Naive thymus-derived CD4-positive, alpha-beta T cell (primary cell): Measurements from ENCODE around the gene ALOXE3. TPM values are rescaled to one million over a fixed set of nuclear protein-coding genes. Genes with fewer than 3 reads are reported as not detected.
"Not testable (repeated sequence)": the region's sequence is repeated elsewhere in the genome, so short reads cannot be mapped to it uniquely, and the experiment has no call there.

Source experiments
- ATAC-seq: fragments of 150-1000 bp; cut with Tn5 transposase; 2 replicates; pipeline ENCODE4 v1.10.0; 2021; ENCODE audit warnings: mild to moderate bottlenecking, moderate library complexity
- CTCF ChIA-PET: fragments of 350-600 bp; sonication (Branson Sonifier 250); formaldehyde crosslinking; loops from one replicate; lab custom pipeline; 2021; ENCODE audit warnings: antibody characterized with exemption; lab: Charles Lee
- POLR2A ChIA-PET: fragments of 350-600 bp; sonication (Branson Sonifier 250); formaldehyde crosslinking; loops from one replicate; lab custom pipeline; 2021; ENCODE audit warnings: antibody characterized with exemption, inconsistent platforms; lab: Charles Lee
- DNase-seq, 9 donors: peaks; one replicate each; pipeline versions ENCODE4 v3.0.0 to v3.0.0-alpha.2; 2020 to 2022; ENCODE audit warnings: mixed read lengths in 1 of 9
- H3K27ac ChIP-seq: one replicate; pipeline ENCODE4 v1.7.0; 2013; ENCODE audit warnings: mild to moderate bottlenecking, low read depth, low read length, moderate library complexity
- H3K27me3 ChIP-seq, 2 donors: one replicate each; pipeline ENCODE4 v1.7.0; 2013; ENCODE audit warnings: low read length in 2 of 2, mild to moderate bottlenecking in 2 of 2, moderate library complexity in 2 of 2; ENCODE audit not compliant: control insufficient read depth in 2 of 2, insufficient read depth in 2 of 2
- H3K36me3 ChIP-seq, 3 experiments: 1 replicate in 2 of 3; 2 replicates in 1 of 3; pipeline ENCODE4 v1.7.0; 2013; ENCODE audit warnings: low read length in 3 of 3, mild to moderate bottlenecking in 3 of 3, moderate library complexity in 1 of 3; ENCODE audit not compliant: insufficient read depth in 3 of 3, control insufficient read depth in 2 of 3
- H3K4me1 ChIP-seq, 2 donors: one replicate each; pipeline ENCODE4 v1.7.0; 2013; ENCODE audit warnings: low read length in 2 of 2, mild to moderate bottlenecking in 2 of 2, moderate library complexity in 1 of 2; ENCODE audit not compliant: control insufficient read depth in 2 of 2, insufficient read depth in 2 of 2
- H3K4me3 ChIP-seq: 2 replicates; pipeline ENCODE4 v1.7.0; 2013; ENCODE audit warnings: mild to moderate bottlenecking, low read length
- H3K9me3 ChIP-seq, 3 experiments: 1 replicate in 2 of 3; 2 replicates in 1 of 3; pipeline ENCODE4 v1.7.0; 2013; ENCODE audit warnings: low read length in 3 of 3; ENCODE audit not compliant: control insufficient read depth in 2 of 3
- H3K27ac Mint-ChIP-seq, 9 donors: one replicate each; pipeline ENCODE4 v1.8.0; 2020 to 2022; ENCODE audit warnings: mixed read lengths in 9 of 9, mild to moderate bottlenecking in 8 of 9, moderate library complexity in 5 of 9, inconsistent platforms in 2 of 9
- H3K27me3 Mint-ChIP-seq, 5 donors: one replicate each; pipeline ENCODE4 v1.8.0; 2021 to 2022; ENCODE audit warnings: mixed read lengths in 5 of 5, mild to moderate bottlenecking in 1 of 5
- H3K36me3 Mint-ChIP-seq, 5 donors: one replicate each; pipeline ENCODE4 v1.8.0; 2020 to 2022; ENCODE audit warnings: mixed read lengths in 5 of 5, mild to moderate bottlenecking in 3 of 5, inconsistent platforms in 1 of 5
- H3K4me1 Mint-ChIP-seq, 7 donors: one replicate each; pipeline ENCODE4 v1.8.0; 2020 to 2022; ENCODE audit warnings: mixed read lengths in 7 of 7, mild to moderate bottlenecking in 3 of 7, inconsistent platforms in 1 of 7
- H3K4me3 Mint-ChIP-seq, 10 donors: one replicate each; pipeline ENCODE4 v1.8.0; 2020 to 2022; ENCODE audit warnings: mild to moderate bottlenecking in 10 of 10, mixed read lengths in 10 of 10, moderate library complexity in 6 of 10, inconsistent platforms in 2 of 10
- H3K9me3 Mint-ChIP-seq, 11 donors: one replicate each; pipeline ENCODE4 v1.8.0; 2020 to 2022; ENCODE audit warnings: mixed read lengths in 11 of 11, mild to moderate bottlenecking in 4 of 11, inconsistent platforms in 1 of 11, moderate library complexity in 1 of 11
- intact Hi-C, 2 donors: fragments of 100-400 bp; cut with micrococcal nuclease; formaldehyde crosslinking; loops; one replicate each; pipeline ENCODE4 v1.15.1; 2023
- polyA plus RNA-seq, 2 donors: library from polyadenylated mRNA; unstranded; fragments of 300-500 nt; fragmentation: Illumina TruSeq; gene quantifications; one replicate each; pipeline ENCODE4 v1.2.3, GENCODE V29; 2021
- total RNA-seq, 6 experiments: library from RNA in 5 of 6; stranded (reverse) in 5 of 6; gene quantifications; 1 replicate in 5 of 6; 2 replicates in 1 of 6; pipeline ENCODE4 v1.2.3 and lab custom pipeline; 2021 to 2026

ALOXE3 gene
- total and polyA plus RNA-seq, 7 experiments from 2014 or later = 0.11 to 1.6 (median 0.75) TPM; not detected in 1

DNA sequence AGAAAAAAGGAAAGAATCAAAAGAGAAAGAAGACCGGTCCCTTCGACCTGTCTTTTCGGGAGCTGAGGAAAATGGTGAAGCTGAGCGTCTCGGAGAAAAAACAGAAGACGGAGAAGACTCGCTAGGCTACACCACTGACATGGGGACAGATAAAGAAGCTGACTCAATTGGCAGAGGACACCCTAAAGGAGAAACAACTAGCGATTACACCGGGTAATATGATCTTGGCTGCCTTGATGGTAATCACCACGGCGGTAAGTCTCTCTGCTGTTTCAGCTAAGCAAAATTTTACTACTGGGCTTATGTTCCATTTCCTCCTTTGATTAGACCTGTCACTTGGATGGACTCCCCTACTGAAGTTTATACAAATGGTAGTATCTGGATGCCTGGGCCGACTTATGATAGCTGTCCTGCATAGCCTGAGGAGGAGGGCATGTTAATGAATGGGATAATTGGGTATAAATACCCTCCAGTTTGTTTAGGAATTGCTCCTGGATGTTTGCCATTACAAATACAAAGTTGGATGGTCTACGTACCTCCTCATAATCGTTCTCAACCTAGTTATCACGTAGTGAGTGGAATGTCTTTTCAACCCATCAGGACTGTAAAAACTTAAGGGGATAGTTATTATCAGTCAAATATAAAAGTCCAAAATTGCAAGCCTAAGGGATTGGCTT, 55.4 kb downstream of the ALOXE3 start:
- Histone ChIP-seq H3K4me1 (no peaks in the 10 kb centered on the region), H3K9me3 (no peaks in the 10 kb centered on the region), H3K27ac (no peak overlapping the region), H3K4me3 (no peak overlapping the region), H3K36me3 (no peaks in the 10 kb centered on the region), H3K27me3 (peaks cover 3 to 10% of the 10 kb centered on the region in 2 donors)
- ATAC-seq = peak; percentile 18
- intact Hi-C loops = loop anchor here in 1 of 2 donors (5.0 to 10.0 kb wide), 2 partner anchors 319 to 1462 kb away; partner anchors contain the start of gene RPL26
- Mint-ChIP-seq H3K4me1 (peaks cover 0 to 3% (median 0%) of the 10 kb centered on the region in 7 donors), H3K27me3 (peaks cover 31 to 77% (median 46%) of the 10 kb centered on the region in 5 donors), H3K27ac (no peak overlapping the region), H3K9me3 (no peaks in the 10 kb centered on the region), H3K36me3 (no peaks in the 10 kb centered on the region), H3K4me3 (no peak overlapping the region)
- CTCF ChIA-PET = interaction anchor here (1.1 to 10.9 kb wide), 5 partner anchors 11 to 241 kb away, joined by 3 to 122 read pairs (median 5); no protein-coding TSS in a partner anchor
- POLR2A ChIA-PET = interaction anchor here (0.7 to 1.3 kb wide), 3 partner anchors 16 to 158 kb away, joined by 3 read pairs; no protein-coding TSS in a partner anchor
- no peak for DNase-seq

DNA sequence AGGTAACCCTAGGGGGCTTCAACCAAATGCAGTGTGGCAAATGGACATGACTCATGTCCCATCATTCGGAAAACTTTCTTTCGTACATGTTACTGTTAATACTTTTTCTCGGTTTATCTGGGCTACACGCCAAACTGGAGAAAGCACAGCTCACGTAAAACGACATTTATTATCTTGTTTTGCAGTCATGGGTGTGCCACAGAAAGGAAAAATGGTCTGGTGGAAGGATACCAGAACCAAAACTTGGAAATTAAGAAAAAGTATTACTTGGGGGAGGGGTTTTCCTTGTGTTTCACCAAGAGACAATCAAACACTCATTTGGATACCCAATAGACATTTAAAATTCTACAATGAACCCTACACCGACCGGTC, 55.9 kb downstream of the ALOXE3 start:
- Mint-ChIP-seq H3K4me1 (peaks cover 0 to 6% (median under 1%) of the 10 kb centered on the region in 7 donors), H3K36me3 (no peaks in the 10 kb centered on the region), H3K9me3 (no peaks in the 10 kb centered on the region), H3K27me3 (peaks cover 34 to 79% (median 50%) of the 10 kb centered on the region in 5 donors), H3K4me3 (no peak overlapping the region), H3K27ac (no peak overlapping the region)
- Histone ChIP-seq H3K4me1 (no peaks in the 10 kb centered on the region), H3K27ac (no peak overlapping the region), H3K36me3 (no peaks in the 10 kb centered on the region), H3K27me3 (peaks cover 3 to 10% of the 10 kb centered on the region in 2 donors), H3K9me3 (no peaks in the 10 kb centered on the region), H3K4me3 (no peak overlapping the region)
- ATAC-seq (no peak), DNase-seq (no peak)
- CTCF ChIA-PET = interaction anchor here (1.1 to 10.9 kb wide), 6 partner anchors 12 to 241 kb away, joined by 3 to 122 read pairs (median 5); no protein-coding TSS in a partner anchor
- POLR2A ChIA-PET = interaction anchor here (0.7 to 1.3 kb wide), 6 partner anchors 9 to 159 kb away, joined by 3 to 4 read pairs (median 3); no protein-coding TSS in a partner anchor
- intact Hi-C loops = loop anchor here in 1 of 2 donors (5.0 to 10.0 kb wide), 2 partner anchors 320 to 1462 kb away; partner anchors contain the start of gene RPL26

DNA sequence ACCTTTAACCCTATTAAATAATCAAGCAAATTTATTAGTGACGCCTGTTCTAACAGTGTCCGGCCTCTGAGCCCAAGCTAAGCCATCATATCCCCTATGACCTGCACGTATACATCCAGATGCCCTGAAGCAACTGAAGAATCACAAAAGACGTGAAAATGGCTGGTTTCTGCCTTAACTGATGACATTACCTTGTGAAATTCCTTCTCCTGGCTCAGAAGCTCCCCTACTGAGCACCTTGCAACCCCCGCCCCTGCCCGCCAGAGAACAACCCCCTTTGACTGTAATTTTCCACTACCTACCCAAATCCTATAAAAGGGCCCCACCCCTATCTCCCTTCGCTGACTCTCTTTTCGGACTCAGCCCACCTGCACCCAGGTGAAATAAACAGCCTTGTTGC, 56.5 kb downstream of the ALOXE3 start:
- H3K36me3 ChIP-seq, H3K4me3 ChIP-seq, H3K9me3 ChIP-seq, H3K9me3 Mint-ChIP-seq, H3K4me1 Mint-ChIP-seq, H3K4me1 ChIP-seq, H3K36me3 Mint-ChIP-seq, DNase-seq, H3K27ac Mint-ChIP-seq, ATAC-seq, H3K27ac ChIP-seq, H3K4me3 Mint-ChIP-seq, H3K27me3 ChIP-seq: not testable (repeated sequence)
- intact Hi-C loops = loop anchor here (2.0 to 10.0 kb wide), 3 partner anchors 57 to 1463 kb away; partner anchors contain the start of genes ALOXE3 (in 1 of the 2) and RPL26 (in 1 of the 2)
- H3K27me3 Mint-ChIP-seq = peaks cover 39 to 85% (median 54%) of the 10 kb centered on the region in 5 donors
- POLR2A ChIA-PET = interaction anchor here (0.7 to 1.3 kb wide), 6 partner anchors 10 to 159 kb away, joined by 3 to 4 read pairs (median 3); no protein-coding TSS in a partner anchor
- CTCF ChIA-PET = interaction anchor here (0.6 to 10.9 kb wide), 6 partner anchors 12 to 457 kb away, joined by 3 to 122 read pairs (median 4); no protein-coding TSS in a partner anchor

DNA sequence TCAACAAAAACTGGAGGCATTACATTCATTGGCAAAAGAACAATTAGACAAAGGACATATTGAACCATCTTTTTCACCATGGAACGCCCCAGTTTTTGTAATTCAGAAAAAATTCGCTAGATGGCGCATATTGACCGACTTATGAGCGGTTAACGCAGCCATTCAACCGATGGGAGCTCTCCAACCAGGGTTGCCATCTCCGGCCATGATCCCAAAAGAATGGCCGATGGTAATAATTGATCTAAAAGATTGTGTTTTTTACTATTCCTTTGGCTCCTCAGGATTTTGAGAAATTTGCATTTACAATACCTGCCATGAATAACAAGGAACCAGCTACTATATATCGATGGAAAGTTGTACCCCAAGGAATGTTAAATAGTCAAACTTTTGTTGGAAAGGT, 58.0 kb downstream of the ALOXE3 start:
- H3K27ac Mint-ChIP-seq = peak overlapping the region in 1 of 9 donors; percentile 25
- ATAC-seq = peak; percentile 47
- H3K27me3 ChIP-seq = peaks cover 3 to 10% of the 10 kb centered on the region in 2 donors
- no peaks in the 10 kb centered on the region for H3K4me1 ChIP-seq
- POLR2A ChIA-PET = interaction anchor here (0.8 to 1.0 kb wide), 4 partner anchors 19 to 60 kb away, joined by 3 to 4 read pairs (median 4); no protein-coding TSS in a partner anchor
- no peaks in the 10 kb centered on the region for H3K9me3 Mint-ChIP-seq
- peaks cover 0 to 20% (median 6%) of the 10 kb centered on the region in 7 donors for H3K4me1 Mint-ChIP-seq
- H3K27me3 Mint-ChIP-seq = peaks cover 42 to 81% (median 54%) of the 10 kb centered on the region in 5 donors
- intact Hi-C loops = loop anchor here (1.0 to 10.0 kb wide), 9 partner anchors 13 to 1465 kb away; partner anchors contain the start of genes ALOXE3 (in 1 of the 2) and RPL26 (in 1 of the 2)
- no peak overlapping the region for H3K4me3 ChIP-seq
- no peaks in the 10 kb centered on the region for H3K36me3 ChIP-seq
- H3K4me3 Mint-ChIP-seq = no peak overlapping the region
- CTCF ChIA-PET = interaction anchor here (0.7 to 10.9 kb wide), 19 partner anchors 14 to 938 kb away, joined by 3 to 122 read pairs (median 4); partner anchors contain the start of gene NAA38
- no peak overlapping the region for H3K27ac ChIP-seq
- no peaks in the 10 kb centered on the region for H3K9me3 ChIP-seq
- H3K36me3 Mint-ChIP-seq = no peaks in the 10 kb centered on the region
- peak in 8 of 9 donors; percentile 47 to 78 (median 64) for DNase-seq

DNA sequence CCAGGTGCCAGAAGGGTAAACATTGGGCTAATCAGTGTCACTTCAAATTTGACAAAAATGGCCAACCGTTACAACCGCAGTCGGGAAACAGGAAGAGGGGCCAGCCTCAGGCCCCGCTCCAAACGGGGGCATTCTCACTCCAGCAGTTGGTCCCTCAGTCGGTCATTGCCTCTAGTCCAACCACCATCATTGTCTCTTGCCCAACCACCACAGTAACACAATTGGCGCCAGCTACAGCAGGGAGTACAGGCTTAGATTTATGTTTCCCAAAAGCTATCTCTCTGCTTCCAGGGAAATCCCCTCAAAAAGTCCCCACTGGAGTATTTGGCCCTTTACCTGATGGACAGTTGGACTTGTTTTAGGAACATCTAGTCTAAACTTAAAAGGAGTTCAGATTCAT, 59.2 kb downstream of the ALOXE3 start:
- Mint-ChIP-seq H3K9me3 (no peaks in the 10 kb centered on the region), H3K27ac (no peak overlapping the region), H3K4me1 (peaks cover 0 to 20% (median 6%) of the 10 kb centered on the region in 7 donors), H3K27me3 (peaks cover 42 to 73% (median 54%) of the 10 kb centered on the region in 5 donors), H3K4me3 (no peak overlapping the region), H3K36me3 (no peaks in the 10 kb centered on the region)
- Histone ChIP-seq H3K27me3 (peaks cover 3 to 10% of the 10 kb centered on the region in 2 donors), H3K9me3 (no peaks in the 10 kb centered on the region), H3K27ac (no peak overlapping the region), H3K4me3 (no peak overlapping the region), H3K4me1 (no peaks in the 10 kb centered on the region), H3K36me3 (no peaks in the 10 kb centered on the region)
- intact Hi-C loops = loop anchor here (1.0 to 5.0 kb wide), 3 partner anchors 14 to 197 kb away; no protein-coding TSS in a partner anchor
- ChIA-PET CTCF (interaction anchor here (0.6 to 10.9 kb wide), 9 partner anchors 15 to 727 kb away, joined by 3 to 122 read pairs (median 5); partner anchors contain the start of gene NAA38), POLR2A (interaction anchor here (0.7 kb wide), 1 partner anchor 127 kb away, joined by 3 read pairs; no protein-coding TSS in a partner anchor)
- no peak for DNase-seq
- ATAC-seq = no peak

DNA sequence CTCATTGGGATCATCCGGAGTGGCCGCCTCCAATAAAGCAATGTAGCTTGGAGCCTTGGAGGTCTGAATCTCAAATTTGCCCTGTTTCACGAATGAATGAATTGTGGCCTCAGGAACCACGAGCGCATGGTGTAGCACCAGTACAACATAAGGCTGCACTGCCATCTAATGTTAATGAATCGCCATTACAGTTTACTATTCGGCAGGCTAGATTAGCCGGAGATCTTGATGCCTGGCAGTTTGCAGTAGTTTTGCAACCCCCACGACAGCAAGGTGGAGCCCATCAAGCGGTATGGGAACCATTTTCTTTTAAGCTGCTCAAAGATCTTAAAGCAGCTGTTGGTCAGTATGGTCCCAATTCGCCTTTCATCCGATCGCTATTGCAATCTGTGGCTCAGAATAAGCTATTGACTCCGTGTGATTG, 60.6 kb downstream of the ALOXE3 start:
- peaks cover 0 to 20% (median 6%) of the 10 kb centered on the region in 7 donors for H3K4me1 Mint-ChIP-seq
- no peak overlapping the region for H3K4me3 Mint-ChIP-seq
- ChIA-PET CTCF (interaction anchor here (0.6 to 10.9 kb wide), 13 partner anchors 8 to 430 kb away, joined by 3 to 122 read pairs (median 4); partner anchors contain the start of gene SAT2), POLR2A (interaction anchor here (0.6 to 1.1 kb wide), 2 partner anchors 22 to 530 kb away, joined by 3 read pairs; no protein-coding TSS in a partner anchor)
- no peaks in the 10 kb centered on the region for H3K36me3 Mint-ChIP-seq
- Histone ChIP-seq H3K4me3 (no peak overlapping the region), H3K27ac (no peak overlapping the region), H3K27me3 (peaks cover 0 to 4% of the 10 kb centered on the region in 2 donors), H3K36me3 (no peaks in the 10 kb centered on the region), H3K4me1 (no peaks in the 10 kb centered on the region), H3K9me3 (no peaks in the 10 kb centered on the region)
- ATAC-seq = peak; percentile 90
- intact Hi-C loops = loop anchor here (1.0 to 5.0 kb wide), 8 partner anchors 15 to 314 kb away; no protein-coding TSS in a partner anchor
- peaks cover 34 to 62% (median 44%) of the 10 kb centered on the region in 5 donors for H3K27me3 Mint-ChIP-seq
- DNase-seq = peak in 7 of 9 donors; percentile 49 to 73 (median 64)
- no peaks in the 10 kb centered on the region for H3K9me3 Mint-ChIP-seq
- H3K27ac Mint-ChIP-seq = no peak overlapping the region
